GM21723 (cell line): ENCODE data around the gene ZFYVE28.
"Not testable (repeated sequence)": the region's sequence is repeated elsewhere in the genome, so short reads cannot be mapped to it uniquely, and the experiment has no call there.

Experiments used
- ATAC-seq: cut with Tn5 transposase; IDR thresholded peaks from one replicate; pipeline ENCODE4 v1.9.1; 2021; ENCODE audit warnings: mild to moderate bottlenecking, moderate library complexity; ENCODE audit not compliant: unreplicated experiment

The ZFYVE28 gene

GRCh38 chr4:2393353-2394270 lies 24.8 kb downstream of the ZFYVE28 start:
- ATAC-seq = no peak

GRCh38 chr4:2390784-2391421 lies 27.5 kb downstream of the ZFYVE28 start:
- ATAC-seq = no peak

- ATAC-seq = no peak
Measured at GRCh38 chr4:2390146-2390545, 28.3 kb downstream of the ZFYVE28 start.

GRCh38 chr4:2389691-2390090 lies 28.8 kb downstream of the ZFYVE28 start:
- no peak for ATAC-seq

GRCh38 chr4:2388429-2389182 lies 29.8 kb downstream of the ZFYVE28 start:
- ATAC-seq = no peak

- ATAC-seq = no peak
Measured at GRCh38 chr4:2387829-2388228, 30.6 kb downstream of the ZFYVE28 start.

GRCh38 chr4:2387218-2387617 lies 31.2 kb downstream of the ZFYVE28 start:
- no peak for ATAC-seq

DNA sequence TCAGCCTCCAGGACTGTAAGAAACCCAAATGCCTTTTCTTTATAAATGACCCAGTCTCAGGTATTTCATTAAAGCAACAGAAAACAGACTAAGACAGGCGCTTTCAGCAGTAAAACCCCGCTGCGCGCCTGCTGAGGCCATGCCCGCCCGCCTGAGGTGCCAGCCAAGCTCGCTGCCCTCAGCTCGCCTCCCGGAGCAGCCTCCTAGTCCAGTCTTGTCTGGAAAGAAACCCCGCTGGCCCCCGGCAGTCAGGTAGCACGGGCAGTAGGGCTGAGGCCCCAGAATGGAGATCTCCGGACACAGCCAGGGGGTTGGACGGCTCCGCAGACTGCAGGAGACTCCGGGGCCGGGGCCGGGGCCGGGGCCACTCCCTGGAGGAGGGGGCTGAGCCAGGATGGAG lies 31.7 kb downstream of the ZFYVE28 start:
- no peak for ATAC-seq

DNA sequence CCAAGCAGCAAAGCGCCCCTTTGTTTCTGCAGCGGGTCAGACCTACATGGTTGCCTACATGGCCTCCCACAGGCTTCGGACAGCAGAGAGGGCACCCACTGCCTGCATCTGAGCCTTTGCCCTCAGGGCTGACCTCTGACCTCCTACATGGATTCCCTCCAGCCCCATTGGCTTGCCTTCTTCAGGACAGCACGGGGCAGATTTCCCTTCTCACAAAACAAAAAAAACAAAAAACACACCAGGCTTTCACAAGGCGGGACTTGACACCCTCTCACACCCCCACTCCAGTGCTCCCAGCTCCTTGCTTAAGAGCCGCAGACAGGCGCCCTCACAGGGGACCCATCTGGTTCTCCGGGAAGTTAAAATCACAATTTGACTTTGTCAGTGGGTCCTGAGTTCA lies 32.9 kb downstream of the ZFYVE28 start:
- no peak for ATAC-seq

GRCh38 chr4:2384245-2384644 lies 34.2 kb downstream of the ZFYVE28 start:
- ATAC-seq = no peak

DNA sequence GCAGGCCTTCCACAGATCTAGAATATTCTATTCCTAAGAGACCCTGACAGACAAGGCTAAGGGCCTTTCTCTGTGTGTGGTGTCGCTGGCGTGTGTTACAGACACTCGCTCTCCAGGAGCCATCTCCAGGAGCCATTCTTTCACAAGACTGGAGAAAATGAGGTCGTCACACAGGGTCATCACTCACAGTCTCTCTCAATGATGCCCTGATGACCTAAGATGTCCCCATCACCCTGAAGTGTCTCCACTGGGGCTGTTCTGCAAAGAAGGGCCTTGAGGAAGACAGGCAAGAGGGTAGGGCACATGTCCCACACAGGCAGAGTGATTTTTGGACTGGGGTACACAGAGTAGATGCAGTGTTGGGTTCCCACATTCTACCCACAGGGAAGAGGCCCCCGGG lies 34.7 kb downstream of the ZFYVE28 start:
- no peak for ATAC-seq

GRCh38 chr4:2383220-2383631 lies 35.2 kb downstream of the ZFYVE28 start:
- ATAC-seq = not testable (repeated sequence)

DNA sequence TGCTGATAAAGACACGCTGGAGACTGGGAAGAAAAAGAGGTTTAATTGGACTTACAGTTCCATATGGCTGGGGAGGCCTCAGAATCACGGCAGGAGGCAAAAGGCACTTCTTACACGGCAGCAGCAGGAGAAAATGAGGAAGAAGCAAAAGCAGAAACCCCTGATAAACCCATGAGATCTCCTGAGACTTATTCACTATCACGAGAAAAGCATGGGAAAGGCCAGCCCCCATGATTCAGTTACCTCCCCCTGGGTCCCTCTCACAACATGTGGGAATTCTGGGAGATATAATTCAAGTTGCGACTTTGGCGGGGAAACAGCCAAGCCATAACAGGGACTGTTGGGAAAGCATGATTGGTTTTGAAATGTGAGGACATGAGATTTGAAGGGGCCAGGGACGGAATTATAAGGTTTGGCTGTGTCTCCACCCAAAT lies 35.7 kb downstream of the ZFYVE28 start:
- ATAC-seq = not testable (repeated sequence)

- ATAC-seq = not testable (repeated sequence)
Measured at GRCh38 chr4:2380589-2380988, 37.9 kb downstream of the ZFYVE28 start.

GRCh38 chr4:2378898-2379297 lies 39.5 kb downstream of the ZFYVE28 start:
- no peak for ATAC-seq

- no peak for ATAC-seq
Measured at GRCh38 chr4:2378401-2378800, 40.0 kb downstream of the ZFYVE28 start.

- ATAC-seq = no peak
Measured at GRCh38 chr4:2377241-2377640, 41.2 kb downstream of the ZFYVE28 start.

DNA sequence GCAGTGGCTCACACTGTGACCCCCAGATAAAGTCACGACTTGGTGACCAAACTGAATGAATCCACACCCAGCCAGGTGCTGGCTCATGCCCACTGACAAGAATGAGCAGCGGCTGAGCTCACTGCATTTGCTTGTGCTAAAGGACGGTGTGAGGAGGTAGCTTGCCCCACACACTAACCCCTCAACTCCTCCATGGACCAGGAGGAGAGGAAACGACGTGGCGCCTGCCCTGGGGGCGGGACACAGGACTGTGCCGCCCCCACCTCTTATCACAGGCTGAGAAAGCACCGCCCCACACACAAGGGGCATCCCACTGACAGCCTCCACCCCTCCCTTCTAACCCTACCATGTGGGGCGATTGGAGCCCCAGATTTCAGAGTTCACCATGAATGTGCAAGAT lies 43.0 kb downstream of the ZFYVE28 start:
- no peak for ATAC-seq

- no peak for ATAC-seq
Measured at GRCh38 chr4:2373532-2373931, 44.9 kb downstream of the ZFYVE28 start.

- ATAC-seq = no peak
Measured at GRCh38 chr4:2372488-2373030, 45.9 kb downstream of the ZFYVE28 start.
